ENCODE data around the gene EDEM3. TPM values are rescaled to one million over a fixed set of nuclear protein-coding genes. Genes with fewer than 3 reads are reported as not detected.

EDEM3 gene
- total RNA-seq, 1 experiment from 2014 or later = 14.5 TPM

- no peak for DNase-seq
- Histone ChIP-seq H3K27me3 (ENCODE audit: insufficient read depth, low read depth) (no peaks in the 10 kb centered on the region), H3K9me2 (ENCODE audit: insufficient read depth) (no peaks in the 10 kb centered on the region), H2AFZ (no peak overlapping the region), H3F3A (ENCODE audit: insufficient read depth, low read depth) (no peaks in the 10 kb centered on the region), H3K36me3 (ENCODE audit: low read depth) (peaks cover 3% of the 10 kb centered on the region; the same call in 1 of the 2 replicates), H4K20me1 (ENCODE audit: insufficient read depth) (no peaks in the 10 kb centered on the region), H3K27ac (no peak overlapping the region), H3K4me3 (no peak overlapping the region), H3K4me1 (replicated peaks; ENCODE audit: insufficient read depth) (no peaks in the 10 kb centered on the region), H3K9me3 (ENCODE audit: insufficient read depth, low read depth) (no peaks in the 10 kb centered on the region), H3K79me2 (ENCODE audit: low read depth) (no peaks in the 10 kb centered on the region), H3K4me2 (no peak overlapping the region)
- ChIA-PET CTCF (no interaction called here), POLR2A (ENCODE audit: unreplicated experiment) (no interaction called here)
- TF ChIP-seq CTCF (conservative IDR thresholded peaks at IDR 0.05) = no peak
- no peak for TF ChIP-seq EZH2 (IDR thresholded peaks at IDR 0.05; ENCODE audit: low read depth)
- intact Hi-C loops (cut with micrococcal nuclease; ENCODE audit: unreplicated experiment) = no loop called here
- no TSS peak for BruUV-seq (replicated peaks)
Observed at GRCh38 chr1:184745110-184745509, 9.5 kb downstream of the EDEM3 start.

GRCh38 chr1:184743062-184743756, 11.4 kb downstream of the EDEM3 start:
- Histone ChIP-seq H3K4me1 (replicated peaks; ENCODE audit: insufficient read depth) (no peaks in the 10 kb centered on the region), H3F3A (ENCODE audit: insufficient read depth, low read depth) (no peaks in the 10 kb centered on the region), H3K9me3 (ENCODE audit: insufficient read depth, low read depth) (no peaks in the 10 kb centered on the region), H3K27ac (no peak overlapping the region), H3K9me2 (ENCODE audit: insufficient read depth) (no peaks in the 10 kb centered on the region), H3K79me2 (ENCODE audit: low read depth) (no peaks in the 10 kb centered on the region), H4K20me1 (ENCODE audit: insufficient read depth) (no peaks in the 10 kb centered on the region), H3K4me2 (no peak overlapping the region), H2AFZ (no peak overlapping the region), H3K36me3 (ENCODE audit: low read depth) (peaks cover 3% of the 10 kb centered on the region; the same call in 1 of the 2 replicates), H3K27me3 (ENCODE audit: insufficient read depth, low read depth) (no peaks in the 10 kb centered on the region), H3K4me3 (no peak overlapping the region)
- TF ChIP-seq EZH2 (IDR thresholded peaks at IDR 0.05; ENCODE audit: low read depth) = no peak
- TF ChIP-seq CTCF (conservative IDR thresholded peaks at IDR 0.05) = no peak
- intact Hi-C loops (cut with micrococcal nuclease; ENCODE audit: unreplicated experiment) = no loop called here
- ChIA-PET POLR2A (ENCODE audit: unreplicated experiment) (no interaction called here), CTCF (no interaction called here)
- no TSS peak for BruUV-seq (replicated peaks)
- DNase-seq = no peak

GRCh38 chr1:184740344-184740743, 14.3 kb downstream of the EDEM3 start:
- no peaks in the 10 kb centered on the region for H4K20me1 ChIP-seq (ENCODE audit: insufficient read depth)
- H2AFZ ChIP-seq = no peak overlapping the region
- TF ChIP-seq CTCF (conservative IDR thresholded peaks at IDR 0.05) = no peak
- TF ChIP-seq EZH2 (IDR thresholded peaks at IDR 0.05; ENCODE audit: low read depth) = no peak
- DNase-seq = no peak
- CTCF ChIA-PET = interaction anchor here (0.6 kb wide), 1 partner anchor 353 kb away, joined by 4 read pairs; the partner anchor contains the start of gene C1orf21
- no peak overlapping the region for H3K4me3 ChIP-seq
- no peaks in the 10 kb centered on the region for H3K36me3 ChIP-seq (ENCODE audit: low read depth)
- POLR2A ChIA-PET (ENCODE audit: unreplicated experiment) = no interaction called here
- no peaks in the 10 kb centered on the region for H3K9me2 ChIP-seq (ENCODE audit: insufficient read depth)
- H3K27me3 ChIP-seq (ENCODE audit: insufficient read depth, low read depth) = no peaks in the 10 kb centered on the region
- no peaks in the 10 kb centered on the region for H3F3A ChIP-seq (ENCODE audit: insufficient read depth, low read depth)
- no peak overlapping the region for H3K27ac ChIP-seq
- intact Hi-C loops (cut with micrococcal nuclease; ENCODE audit: unreplicated experiment) = no loop called here
- no peaks in the 10 kb centered on the region for H3K9me3 ChIP-seq (ENCODE audit: insufficient read depth, low read depth)
- no peaks in the 10 kb centered on the region for H3K4me1 ChIP-seq (replicated peaks; ENCODE audit: insufficient read depth)
- BruUV-seq (replicated peaks) = no TSS peak
- no peak overlapping the region for H3K4me2 ChIP-seq
- H3K79me2 ChIP-seq (ENCODE audit: low read depth) = no peaks in the 10 kb centered on the region
